GM12878 (cell line): ENCODE measurements around the gene MGAT2. TPM values are rescaled to one million over a fixed set of nuclear protein-coding genes. Genes with fewer than 3 reads are reported as not detected.

ENCODE experiments used
- ATF3 ChIP-seq: IDR thresholded peaks from 2 replicates; pipeline ENCODE4 v1.6.1; 2011; ENCODE audit warnings: low read depth, mild to moderate bottlenecking, low read length, moderate library complexity, borderline replicate concordance; ENCODE audit errors: extremely low read depth
- BCLAF1 ChIP-seq: fragments of 450-650 bp; IDR thresholded peaks from 2 replicates; pipeline ENCODE4 v1.6.1; 2017; ENCODE audit warnings: antibody characterized with exemption, mild to moderate bottlenecking, moderate library complexity
- CHD4 ChIP-seq: fragments of 200-600 bp; sonication (generic); IDR thresholded peaks from 2 replicates; pipeline ENCODE4 v1.6.1; 2016; ENCODE audit warnings: mild to moderate bottlenecking
- CREM ChIP-seq: IDR thresholded peaks from 2 replicates; pipeline ENCODE4 v1.6.1; 2014; ENCODE audit warnings: antibody characterized with exemption, low read depth
- ETV6 ChIP-seq, 2 experiments: fragments of 450-650 bp in 1 of 2; IDR thresholded peaks in 1 of 2; conservative IDR thresholded peaks in 1 of 2; 2 replicates each; pipeline ENCODE4 v1.6.1; 2014; ENCODE audit warnings: antibody characterized with exemption in 1 of 2, borderline replicate concordance in 1 of 2, low read depth in 1 of 2, mild to moderate bottlenecking in 1 of 2, moderate library complexity in 1 of 2
- HDAC2 ChIP-seq: fragments of 200-600 bp; sonication (generic); IDR thresholded peaks from 2 replicates; pipeline ENCODE4 v1.6.1; 2017
- HSF1 ChIP-seq: fragments of 150-350 bp; IDR thresholded peaks from 2 replicates; pipeline ENCODE4 v1.6.1; 2014; ENCODE audit warnings: mild to moderate bottlenecking, low read depth, low read length
- IRF4 ChIP-seq: IDR thresholded peaks from 2 replicates; pipeline ENCODE4 v1.6.1; 2011; ENCODE audit warnings: low read depth, low read length
- KAT2A ChIP-seq: conservative IDR thresholded peaks from 2 replicates; pipeline ENCODE4 v1.6.1; 2011; ENCODE audit warnings: low read depth, low read length; ENCODE audit not compliant: control insufficient read depth
- MEF2B ChIP-seq: fragments of 450-650 bp; IDR thresholded peaks from 2 replicates; pipeline ENCODE4 v1.6.1; 2018; ENCODE audit warnings: mild to moderate bottlenecking, moderate library complexity; ENCODE audit not compliant: partially characterized antibody, poor library complexity, severe bottlenecking
- MTA2 ChIP-seq: fragments of 450-650 bp; IDR thresholded peaks from 2 replicates; pipeline ENCODE4 v1.6.1; 2016; ENCODE audit warnings: low read depth, mild to moderate bottlenecking, moderate library complexity
- NBN ChIP-seq: fragments of 450-650 bp; IDR thresholded peaks from 2 replicates; pipeline ENCODE4 v1.6.1; 2016
- PAX8 ChIP-seq: fragments of 450-650 bp; IDR thresholded peaks from 2 replicates; pipeline ENCODE4 v1.6.1; 2017; ENCODE audit warnings: mild to moderate bottlenecking, moderate library complexity
- PBX3 ChIP-seq: IDR thresholded peaks from 2 replicates; pipeline ENCODE4 v1.6.1; 2011; ENCODE audit warnings: mild to moderate bottlenecking, low read depth, low read length, moderate library complexity; ENCODE audit not compliant: insufficient replicate concordance
- RCOR1 ChIP-seq: conservative IDR thresholded peaks from 2 replicates; pipeline ENCODE4 v1.6.1; 2012; ENCODE audit warnings: low read depth, low read length, improper control_type of control experiment
- SPI1 ChIP-seq: IDR thresholded peaks from 2 replicates; pipeline ENCODE4 v1.6.1; 2011; ENCODE audit warnings: low read depth, mild to moderate bottlenecking, low read length, moderate library complexity, borderline replicate concordance; ENCODE audit not compliant: insufficient read depth
- STAT3 ChIP-seq: IDR thresholded peaks from 2 replicates; pipeline ENCODE4 v1.6.1; 2011; ENCODE audit warnings: low read depth, low read length, improper control_type of control experiment
- USF1 ChIP-seq: IDR thresholded peaks from 2 replicates; pipeline ENCODE4 v1.6.1; 2011; ENCODE audit warnings: borderline replicate concordance, low read depth, mild to moderate bottlenecking, moderate library complexity, mixed read lengths, low read length; ENCODE audit not compliant: insufficient read depth; ENCODE audit errors: extremely low read length
- ZBTB33 ChIP-seq: fragments of 450-650 bp; IDR thresholded peaks from 2 replicates; pipeline ENCODE4 v1.6.1; 2017; ENCODE audit warnings: mild to moderate bottlenecking
- ZSCAN29 ChIP-seq: fragments of 450-650 bp; IDR thresholded peaks from 2 replicates; pipeline ENCODE4 v1.6.1; 2017; ENCODE audit warnings: mild to moderate bottlenecking, moderate library complexity
- polyA plus RNA-seq, 11 experiments: library from polyadenylated mRNA; depleted of rRNA in 4 of 11; unstranded in 6 of 11; stranded (reverse) in 5 of 11; fragments of >200 nt; fragmentation: Nextera tagmentation in 4 of 11; fragmentation: Illumina TruSeq in 1 of 11; extraction: Ambion mirVana in 4 of 11; extraction: Trizol in 1 of 11; gene quantifications; 1 replicate in 1 of 11; 2 replicates in 10 of 11; pipeline versions ENCODE4 v1.2.1 to v1.2.3, GENCODE V29; 2011 to 2016; ENCODE audit warnings: inconsistent platforms in 2 of 11, missing spikeins in 2 of 11, low read depth in 1 of 11
- total RNA-seq, 4 experiments: library from RNA; depleted of rRNA in 3 of 4; stranded (reverse); fragments of >200 nt in 3 of 4; fragmentation: Illumina TruSeq in 1 of 4; extraction: Trizol in 1 of 4; gene quantifications; 2 replicates each; pipeline versions ENCODE4 v1.2.1 to v1.2.3, GENCODE V29; 2013 to 2021

MGAT2 gene
- total and polyA plus RNA-seq, 10 of the 15 experiments (the other 5 are each of a cell fraction or from before 2014, with no cell fraction given): 0.03 to 51.8 (median 38.0) TPM; not detected in 1

- TF ChIP-seq ZBTB33: no peak
- TF ChIP-seq MEF2B: no peak
- no peak for TF ChIP-seq SPI1
- TF ChIP-seq ATF3: 0 out of 2 replicates have a peak, but pooled peaks have one; percentile 25
- no peak for TF ChIP-seq RCOR1
- TF ChIP-seq HDAC2: no peak
- TF ChIP-seq PBX3: no peak
- no peak for TF ChIP-seq BCLAF1
- TF ChIP-seq NBN: peak; percentile 84
- TF ChIP-seq ETV6 (conservative IDR thresholded peaks at IDR 0.05 in 1 of 2, IDR thresholded peaks at IDR 0.05 in 1 of 2; ENCODE audit: borderline replicate concordance in 1 of 2, low read depth in 1 of 2): no peak
- TF ChIP-seq MTA2: peak; percentile 24; the same call in 1 of the 2 replicates
- TF ChIP-seq CREM: no peak
- TF ChIP-seq IRF4: 0 out of 2 replicates have a peak, but pooled peaks have one; percentile 49
- TF ChIP-seq USF1: no peak
- no peak for TF ChIP-seq KAT2A
- no peak for TF ChIP-seq PAX8
- TF ChIP-seq ZSCAN29: peak; percentile 78
- TF ChIP-seq CHD4: no peak
- TF ChIP-seq HSF1: no peak
- no peak for TF ChIP-seq STAT3
These were observed 33.7 kb upstream of the MGAT2 start (continued) for GRCh38 chr14:49586673-49587460.
